HEK293 (cell line): ENCODE results near the gene KCNMA1.

Experiments used
- BCL11A ChIP-seq: fragments of 450-650 bp; formaldehyde crosslinking; IDR thresholded peaks from 2 replicates; pipeline ENCODE4 v1.5.1; 2016; ENCODE audit warnings: low read depth, missing biosample characterization, missing genetic modification characterization
- GLIS2 ChIP-seq: fragments of 450-650 bp; formaldehyde crosslinking; IDR thresholded peaks from 2 replicates; pipeline ENCODE4 v1.5.1; 2016; ENCODE audit warnings: missing biosample characterization, missing genetic modification characterization
- HOXA7 ChIP-seq: sonication (generic); formaldehyde crosslinking; IDR thresholded peaks from 2 replicates; pipeline ENCODE4 v1.8.1; 2022; ENCODE audit warnings: missing genetic modification reagents, borderline replicate concordance
- KLF16 ChIP-seq: fragments of 450-650 bp; formaldehyde crosslinking; IDR thresholded peaks from 2 replicates; pipeline ENCODE4 v1.5.1; 2017; ENCODE audit warnings: missing biosample characterization, missing genetic modification characterization
- KLF9 ChIP-seq: fragments of 450-650 bp; formaldehyde crosslinking; IDR thresholded peaks from 2 replicates; pipeline ENCODE4 v1.5.1; 2016; ENCODE audit warnings: missing biosample characterization, missing genetic modification characterization, low read depth
- PRDM2 ChIP-seq: fragments of 450-650 bp; formaldehyde crosslinking; IDR thresholded peaks from 2 replicates; pipeline ENCODE4 v1.5.1; 2016; ENCODE audit warnings: missing biosample characterization, missing genetic modification characterization, borderline replicate concordance
- PRDM6 ChIP-seq: fragments of 450-650 bp; formaldehyde crosslinking; IDR thresholded peaks from 2 replicates; pipeline ENCODE4 v1.5.1; 2017; ENCODE audit warnings: missing biosample characterization, missing genetic modification characterization
- ZBTB26 ChIP-seq: fragments of 450-650 bp; formaldehyde crosslinking; optimal IDR thresholded peaks from 2 replicates; pipeline ENCODE3; 2016; ENCODE audit warnings: missing biosample characterization, mild to moderate bottlenecking, missing genetic modification characterization
- ZBTB44 ChIP-seq: fragments of 450-650 bp; IDR thresholded peaks from 2 replicates; pipeline ENCODE4 v1.5.1; 2018; ENCODE audit warnings: missing biosample characterization, mild to moderate bottlenecking, missing genetic modification characterization
- ZFP3 ChIP-seq: fragments of 450-650 bp; formaldehyde crosslinking; IDR thresholded peaks from 2 replicates; pipeline ENCODE4 v1.5.1; 2016; ENCODE audit warnings: low read depth, missing biosample characterization, missing genetic modification characterization
- ZFP41 ChIP-seq: fragments of 450-650 bp; formaldehyde crosslinking; IDR thresholded peaks from 2 replicates; pipeline ENCODE4 v1.5.1; 2016; ENCODE audit warnings: missing biosample characterization, missing genetic modification characterization, borderline replicate concordance
- ZNF155 ChIP-seq: fragments of 450-650 bp; formaldehyde crosslinking; IDR thresholded peaks from 2 replicates; pipeline ENCODE4 v1.5.1; 2016; ENCODE audit warnings: missing biosample characterization, missing genetic modification characterization
- ZNF202 ChIP-seq: fragments of 450-650 bp; formaldehyde crosslinking; IDR thresholded peaks from 2 replicates; pipeline ENCODE4 v1.5.1; 2016; ENCODE audit warnings: missing biosample characterization, missing genetic modification characterization, borderline replicate concordance
- ZNF211 ChIP-seq: fragments of 450-650 bp; formaldehyde crosslinking; IDR thresholded peaks from 2 replicates; pipeline ENCODE4 v1.5.1; 2016; ENCODE audit warnings: low read depth, missing biosample characterization, missing genetic modification characterization
- ZNF214 ChIP-seq: fragments of 450-650 bp; formaldehyde crosslinking; IDR thresholded peaks from 2 replicates; pipeline ENCODE4 v1.5.1; 2017; ENCODE audit warnings: missing biosample characterization, mild to moderate bottlenecking, missing genetic modification characterization, borderline replicate concordance
- ZNF221 ChIP-seq: fragments of 450-650 bp; formaldehyde crosslinking; IDR thresholded peaks from 2 replicates; pipeline ENCODE4 v1.5.1; 2017; ENCODE audit warnings: missing biosample characterization, missing genetic modification characterization, borderline replicate concordance
- ZNF248 ChIP-seq: fragments of 450-650 bp; formaldehyde crosslinking; IDR thresholded peaks from 2 replicates; pipeline ENCODE4 v1.5.1; 2017; ENCODE audit warnings: missing biosample characterization, missing genetic modification characterization
- ZNF311 ChIP-seq: fragments of 450-650 bp; formaldehyde crosslinking; IDR thresholded peaks from 2 replicates; pipeline ENCODE4 v1.5.1; 2017; ENCODE audit warnings: missing biosample characterization, missing genetic modification characterization, borderline replicate concordance
- ZNF48 ChIP-seq: fragments of 450-650 bp; formaldehyde crosslinking; IDR thresholded peaks from 2 replicates; pipeline ENCODE4 v1.5.1; 2016; ENCODE audit warnings: missing biosample characterization, missing genetic modification characterization
- ZNF510 ChIP-seq: fragments of 450-650 bp; formaldehyde crosslinking; IDR thresholded peaks from 2 replicates; pipeline ENCODE4 v1.5.1; 2018; ENCODE audit warnings: mild to moderate bottlenecking, missing genetic modification characterization, missing biosample characterization; ENCODE audit not compliant: insufficient replicate concordance
- ZNF513 ChIP-seq: fragments of 450-650 bp; IDR thresholded peaks from 2 replicates; pipeline ENCODE4 v1.5.1; 2018; ENCODE audit warnings: missing biosample characterization, missing genetic modification characterization
- ZNF571 ChIP-seq: fragments of 450-650 bp; formaldehyde crosslinking; IDR thresholded peaks from 2 replicates; pipeline ENCODE4 v1.5.0; 2017; ENCODE audit warnings: missing biosample characterization, missing genetic modification characterization
- ZNF626 ChIP-seq: fragments of 450-650 bp; sonication (Bioruptor Pico); formaldehyde crosslinking; IDR thresholded peaks from 2 replicates; pipeline ENCODE4 v1.5.1; 2018; ENCODE audit warnings: missing biosample characterization, missing genetic modification characterization, inconsistent platforms
- ZNF692 ChIP-seq: fragments of 450-650 bp; formaldehyde crosslinking; IDR thresholded peaks from 2 replicates; pipeline ENCODE4 v1.5.1; 2016; ENCODE audit warnings: missing biosample characterization, missing genetic modification characterization
- ZNF785 ChIP-seq: fragments of 450-650 bp; formaldehyde crosslinking; IDR thresholded peaks from 2 replicates; pipeline ENCODE4 v1.5.1; 2016; ENCODE audit warnings: missing biosample characterization, missing genetic modification characterization
- ZSCAN16 ChIP-seq: fragments of 450-650 bp; formaldehyde crosslinking; IDR thresholded peaks from 2 replicates; pipeline ENCODE4 v1.5.1; 2016; ENCODE audit warnings: missing biosample characterization, missing genetic modification characterization

Gene KCNMA1

GRCh38 chr10:77452952-77453564, 184.6 kb downstream of the KCNMA1 start (continued):
- TF ChIP-seq PRDM2 (tag by site-specific recombination) (no peak), ZSCAN16 (no peak), ZBTB26 (tag by site-specific recombination) (no peak), ZNF311 (tag by site-specific recombination) (no peak), KLF9 (tag by site-specific recombination) (no peak), ZNF214 (tag by site-specific recombination) (no peak; the same call in 1 of the 2 replicates), GLIS2 (tag by site-specific recombination) (no peak), BCL11A (no peak), ZNF626 (tag by site-specific recombination) (no peak), ZNF513 (no peak), ZNF211 (no peak), HOXA7 (CRISPR knock-in tag) (no peak), ZFP41 (tag by site-specific recombination) (no peak), ZNF202 (tag by site-specific recombination) (peak; percentile 86; the same call in 1 of the 2 replicates), ZNF692 (tag by site-specific recombination) (no peak), ZNF221 (tag by site-specific recombination) (no peak; the same call in 1 of the 2 replicates), KLF16 (tag by site-specific recombination) (no peak), ZNF510 (tag by site-specific recombination) (peak; percentile 64), ZFP3 (tag by site-specific recombination) (0 out of 2 replicates have a peak, but pooled peaks have one; percentile 33), ZBTB44 (tag by site-specific recombination) (no peak), PRDM6 (no peak), ZNF571 (tag by site-specific recombination) (no peak), ZNF248 (no peak), ZNF785 (no peak), ZNF48 (tag by site-specific recombination) (no peak), ZNF155 (tag by site-specific recombination) (no peak)
